NOMO-1 (cell line): ENCODE results near the gene SMIM21.

Experiments
- DNase-seq, 2 experiments: peaks; one replicate each; lab custom pipeline; 2025; ENCODE audit not compliant: unreplicated experiment in 2 of 2; lab: John Stamatoyannopoulos, UW

SMIM21 gene

GRCh38 chr18:75378376-75379315 lies 48.9 kb downstream of the SMIM21 start:
- no peak for DNase-seq

- no peak for DNase-seq
Observed at GRCh38 chr18:75377926-75378325, 49.6 kb downstream of the SMIM21 start.

- no peak for DNase-seq
Observed at GRCh38 chr18:75377258-75377657, 50.2 kb downstream of the SMIM21 start.

- DNase-seq, result no peak
Observed at GRCh38 chr18:75376004-75376403, 51.5 kb downstream of the SMIM21 start.

GRCh38 chr18:75375341-75375740 lies 52.2 kb downstream of the SMIM21 start:
- no peak for DNase-seq

- no peak for DNase-seq
Observed at GRCh38 chr18:75374466-75374865, 53.0 kb downstream of the SMIM21 start.

- DNase-seq, result no peak
Observed at GRCh38 chr18:75369026-75369721, 58.3 kb downstream of the SMIM21 start.

GRCh38 chr18:75365837-75366236 lies 61.7 kb downstream of the SMIM21 start:
- DNase-seq, result no peak

- DNase-seq, result no peak
Observed at GRCh38 chr18:75365254-75365629, 62.3 kb downstream of the SMIM21 start.

- DNase-seq, result no peak
Observed at GRCh38 chr18:75364512-75365253, 62.8 kb downstream of the SMIM21 start.

- no peak for DNase-seq
Observed at GRCh38 chr18:75363446-75364225, 63.9 kb downstream of the SMIM21 start.

GRCh38 chr18:75362435-75362834 lies 65.1 kb downstream of the SMIM21 start:
- no peak for DNase-seq

- no peak for DNase-seq
Observed at GRCh38 chr18:75360941-75361340, 66.6 kb downstream of the SMIM21 start.

GRCh38 chr18:75360215-75360614 lies 67.3 kb downstream of the SMIM21 start:
- no peak for DNase-seq
